HEK293T (cell line): ENCODE results near the gene MRPS31.

Source experiments
- BHLHE40 ChIP-seq: fragments of 450-650 bp; IDR thresholded peaks from 2 replicates; pipeline ENCODE4 v1.6.1; 2016; ENCODE audit warnings: mild to moderate bottlenecking, moderate library complexity, borderline replicate concordance
- ELF4 ChIP-seq: fragments of 450-650 bp; IDR thresholded peaks from 2 replicates; pipeline ENCODE4 v1.6.1; 2017; ENCODE audit warnings: antibody characterized with exemption
- FOXA1 ChIP-seq: fragments of 450-650 bp; IDR thresholded peaks from 2 replicates; pipeline ENCODE4 v1.6.1; 2016; ENCODE audit warnings: mild to moderate bottlenecking
- FOXK2 ChIP-seq: fragments of 450-650 bp; IDR thresholded peaks from 2 replicates; pipeline ENCODE4 v1.6.1; 2016; ENCODE audit warnings: mild to moderate bottlenecking
- FOXM1 ChIP-seq: fragments of 450-650 bp; IDR thresholded peaks from 2 replicates; pipeline ENCODE4 v1.6.1; 2017; ENCODE audit warnings: mild to moderate bottlenecking, borderline replicate concordance
- HDGF ChIP-seq: fragments of 450-650 bp; IDR thresholded peaks from 2 replicates; pipeline ENCODE4 v1.6.1; 2017; ENCODE audit warnings: antibody characterized with exemption, borderline replicate concordance
- L3MBTL2 ChIP-seq: fragments of 450-650 bp; conservative IDR thresholded peaks from 2 replicates; pipeline ENCODE4 v1.6.1; 2016; ENCODE audit warnings: mild to moderate bottlenecking
- NFRKB ChIP-seq: fragments of 450-650 bp; IDR thresholded peaks from 2 replicates; pipeline ENCODE4 v1.6.1; 2016; ENCODE audit warnings: mild to moderate bottlenecking, moderate library complexity
- SUZ12 ChIP-seq: fragments of 450-650 bp; IDR thresholded peaks from 2 replicates; pipeline ENCODE4 v1.6.1; 2016; ENCODE audit warnings: mild to moderate bottlenecking
- TARDBP ChIP-seq: fragments of 450-650 bp; IDR thresholded peaks from 2 replicates; pipeline ENCODE4 v1.6.1; 2016
- ZNF384 ChIP-seq: fragments of 450-650 bp; IDR thresholded peaks from 2 replicates; pipeline ENCODE4 v1.6.1; 2016

DNA sequence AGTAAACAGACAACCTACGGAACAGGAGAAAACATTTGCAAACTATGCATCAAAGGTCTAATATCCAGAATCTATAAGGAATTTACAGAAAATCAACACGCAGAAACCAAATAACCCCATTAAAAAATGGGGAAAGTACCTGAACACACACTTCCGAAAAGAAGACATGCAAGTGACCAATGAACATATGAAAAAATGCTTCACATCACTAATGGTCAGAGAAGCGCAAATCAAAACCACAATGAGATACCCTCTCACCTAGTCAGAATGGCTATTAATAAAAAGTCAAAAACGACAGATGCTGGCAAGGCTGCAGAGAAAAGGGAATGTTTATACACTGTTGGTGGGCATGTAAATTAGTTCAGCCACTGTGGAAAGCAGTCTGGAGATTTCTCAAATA is 47.9 kb upstream of the MRPS31 start:
- no peak for TF ChIP-seq SUZ12
- no peak for TF ChIP-seq L3MBTL2
- no peak for TF ChIP-seq ZNF384
- TF ChIP-seq FOXM1: no peak
- no peak for TF ChIP-seq BHLHE40
- TF ChIP-seq FOXK2: no peak
- TF ChIP-seq FOXA1: no peak
- no peak for TF ChIP-seq HDGF
- TF ChIP-seq NFRKB: no peak
- TF ChIP-seq ELF4: no peak
- no peak for TF ChIP-seq TARDBP
